Panc1 (cell line): ENCODE results near the gene GPC3.

ENCODE experiments used
- POLR2AphosphoS5 ChIP-seq: IDR thresholded peaks from 2 replicates; pipeline ENCODE4 v1.6.1; 2012; ENCODE audit warnings: mild to moderate bottlenecking, low read depth, low read length, moderate library complexity
- TCF7L2 ChIP-seq: IDR thresholded peaks from 2 replicates; pipeline ENCODE4 v1.6.1; 2011; ENCODE audit warnings: mild to moderate bottlenecking, low read depth, low read length, inconsistent platforms
- TF ChIP-seq, protein P1 (sequence below): fragments of 450-650 bp; IDR thresholded peaks from 2 replicates; pipeline ENCODE4 v1.5.1; 2017; ENCODE audit warnings: mild to moderate bottlenecking

DNA sequence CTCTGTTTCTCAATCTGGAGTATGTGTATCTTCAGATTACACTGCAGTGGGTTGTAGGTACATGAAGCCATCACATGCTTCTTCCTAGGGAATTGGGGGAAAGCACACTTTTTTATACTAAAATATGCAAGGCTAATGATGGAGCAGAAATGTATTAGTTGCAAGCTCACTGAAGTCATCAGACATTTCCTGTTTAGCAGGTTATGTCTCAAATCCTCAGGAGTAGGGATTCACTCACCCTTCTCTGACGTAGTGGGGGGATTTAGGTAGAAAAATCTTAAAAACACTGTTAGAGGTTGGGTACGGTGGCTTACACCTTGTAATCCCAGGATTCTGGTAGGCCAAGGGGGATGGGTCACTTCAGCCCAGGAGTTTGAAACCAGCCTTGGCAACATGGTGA is 441.7 kb downstream of the GPC3 start:
- TF ChIP-seq, protein P1, sequence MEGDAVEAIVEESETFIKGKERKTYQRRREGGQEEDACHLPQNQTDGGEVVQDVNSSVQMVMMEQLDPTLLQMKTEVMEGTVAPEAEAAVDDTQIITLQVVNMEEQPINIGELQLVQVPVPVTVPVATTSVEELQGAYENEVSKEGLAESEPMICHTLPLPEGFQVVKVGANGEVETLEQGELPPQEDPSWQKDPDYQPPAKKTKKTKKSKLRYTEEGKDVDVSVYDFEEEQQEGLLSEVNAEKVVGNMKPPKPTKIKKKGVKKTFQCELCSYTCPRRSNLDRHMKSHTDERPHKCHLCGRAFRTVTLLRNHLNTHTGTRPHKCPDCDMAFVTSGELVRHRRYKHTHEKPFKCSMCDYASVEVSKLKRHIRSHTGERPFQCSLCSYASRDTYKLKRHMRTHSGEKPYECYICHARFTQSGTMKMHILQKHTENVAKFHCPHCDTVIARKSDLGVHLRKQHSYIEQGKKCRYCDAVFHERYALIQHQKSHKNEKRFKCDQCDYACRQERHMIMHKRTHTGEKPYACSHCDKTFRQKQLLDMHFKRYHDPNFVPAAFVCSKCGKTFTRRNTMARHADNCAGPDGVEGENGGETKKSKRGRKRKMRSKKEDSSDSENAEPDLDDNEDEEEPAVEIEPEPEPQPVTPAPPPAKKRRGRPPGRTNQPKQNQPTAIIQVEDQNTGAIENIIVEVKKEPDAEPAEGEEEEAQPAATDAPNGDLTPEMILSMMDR = no peak
- TF ChIP-seq POLR2AphosphoS5 (no peak), TCF7L2 (no peak)
